CMK (cell line): Measurements from ENCODE around the gene FOXD2.
"Not testable (repeated sequence)": the region's sequence is repeated elsewhere in the genome, so short reads cannot be mapped to it uniquely, and the experiment has no call there.

Experiments
- DNase-seq: peaks from one replicate; pipeline ENCODE4 v3.0.0-alpha.2; 2010; ENCODE audit warnings: low read depth

FOXD2 gene

GRCh38 chr1:47440599-47441081 lies 2.8 kb downstream of the FOXD2 start:
- DNase-seq = no peak

DNA sequence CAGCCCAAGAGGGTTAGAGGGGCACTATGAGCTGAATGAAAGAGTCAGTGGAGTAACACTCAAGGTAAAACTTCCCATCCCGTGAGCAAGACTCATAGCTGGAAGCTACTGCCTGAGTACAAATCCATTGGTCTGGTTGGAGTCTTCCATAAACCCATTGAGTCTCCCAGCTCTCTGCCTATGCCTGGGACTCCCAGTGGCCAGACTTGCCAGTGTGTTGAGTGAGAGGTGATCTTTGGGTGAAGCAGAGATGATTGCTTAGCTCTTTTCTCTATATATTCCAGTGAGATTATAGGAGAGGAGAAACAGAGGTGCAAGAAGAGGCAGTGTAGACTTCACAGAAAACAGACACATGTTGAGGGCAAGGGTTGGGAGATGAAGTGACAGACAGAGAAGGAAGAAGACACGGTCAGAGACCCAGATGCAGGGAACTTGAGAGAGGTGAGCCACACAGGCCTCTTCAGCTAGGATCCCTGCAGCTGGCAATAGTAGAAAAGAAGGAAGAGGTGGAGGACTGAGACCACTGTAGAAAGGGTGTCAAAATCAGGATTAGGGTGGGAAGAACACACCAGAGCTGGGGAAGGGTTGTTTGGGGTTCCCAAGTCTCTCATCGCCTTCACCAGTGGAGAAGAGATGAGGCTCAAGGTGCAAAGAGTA lies 3.7 kb downstream of the FOXD2 start:
- no peak for DNase-seq

GRCh38 chr1:47442202-47442601 lies 4.4 kb downstream of the FOXD2 start:
- no peak for DNase-seq

DNA sequence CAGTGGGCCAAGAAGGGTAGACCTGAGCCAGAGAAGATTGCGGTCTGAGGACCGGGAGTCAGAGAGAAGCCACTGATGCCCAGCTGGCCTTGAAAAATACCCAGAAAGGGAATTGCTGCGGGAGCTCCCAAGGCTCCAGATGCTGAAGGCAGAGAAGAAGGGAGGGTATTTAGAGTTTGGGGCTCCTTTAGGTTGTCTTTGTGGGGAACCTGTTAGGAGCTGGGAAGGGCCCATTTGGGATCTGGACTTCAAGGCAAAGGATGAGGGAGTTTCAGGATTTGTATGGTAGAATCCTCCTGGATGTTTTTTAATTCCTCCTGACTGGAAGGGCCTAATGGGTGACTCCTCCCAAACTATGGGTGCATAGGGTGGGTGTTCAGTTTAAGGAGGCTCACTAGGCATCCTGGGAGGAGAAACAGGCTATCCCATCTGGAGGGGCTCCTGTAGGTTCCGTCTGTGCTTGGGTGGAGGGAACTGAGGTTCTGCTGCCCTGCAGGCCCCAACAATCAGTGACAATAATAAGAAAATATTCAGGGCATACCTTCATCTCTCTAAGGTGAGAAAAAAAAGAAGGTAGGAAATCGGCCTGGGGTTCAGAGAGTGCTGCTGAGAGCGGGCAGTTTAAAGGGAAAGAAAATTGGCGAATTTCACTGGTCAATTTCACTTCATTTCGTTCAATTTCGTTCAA lies 5.1 kb downstream of the FOXD2 start:
- DNase-seq = no peak

GRCh38 chr1:47443530-47444296 lies 5.9 kb downstream of the FOXD2 start:
- DNase-seq = no peak

- no peak for DNase-seq
Measured at GRCh38 chr1:47444297-47444561, 6.4 kb downstream of the FOXD2 start.

DNA sequence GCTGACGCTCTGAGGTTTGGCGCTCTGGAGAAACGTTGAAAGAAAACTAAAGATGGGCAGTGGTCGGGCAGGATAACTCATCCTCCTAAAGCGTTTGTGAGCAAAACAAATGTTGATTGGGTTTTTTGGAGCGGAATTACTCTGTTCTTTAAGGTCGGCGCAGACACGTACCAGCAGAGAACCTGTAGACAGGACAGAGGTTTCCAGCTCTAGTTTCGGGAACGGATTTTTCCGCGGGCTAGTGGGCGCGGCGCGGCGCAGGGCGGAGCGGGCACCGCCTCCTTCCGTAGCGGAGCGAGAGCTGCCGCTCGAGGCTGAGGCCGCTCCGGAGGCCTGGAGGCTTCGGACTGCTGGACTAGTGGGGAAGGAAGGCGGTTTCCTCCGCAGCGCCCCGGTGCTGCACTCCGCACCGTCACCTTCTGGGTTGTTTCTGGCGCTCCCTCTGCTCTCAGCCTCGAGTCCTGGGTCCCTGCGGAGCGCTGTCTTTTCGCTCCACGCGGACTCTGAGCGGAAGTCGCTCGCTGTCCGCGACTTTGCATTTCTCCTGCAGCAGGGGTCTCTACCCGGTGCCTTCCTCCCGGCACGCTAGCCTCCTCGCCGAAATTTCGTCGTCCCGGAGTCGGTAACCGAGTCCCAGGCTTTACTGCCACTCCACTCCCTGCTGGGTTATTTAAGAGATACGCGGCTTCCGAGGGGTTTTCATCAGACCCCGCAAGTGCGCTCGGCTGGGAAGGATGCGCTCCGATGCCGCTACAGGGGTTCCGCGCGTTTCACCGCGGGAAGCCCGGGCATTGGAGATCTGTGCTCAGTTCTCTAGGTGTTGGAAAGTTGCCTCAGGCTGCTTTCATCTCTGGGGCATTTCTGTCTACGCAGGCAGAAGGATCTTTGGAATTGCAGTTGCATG lies 7.0 kb downstream of the FOXD2 start:
- DNase-seq = no peak

DNA sequence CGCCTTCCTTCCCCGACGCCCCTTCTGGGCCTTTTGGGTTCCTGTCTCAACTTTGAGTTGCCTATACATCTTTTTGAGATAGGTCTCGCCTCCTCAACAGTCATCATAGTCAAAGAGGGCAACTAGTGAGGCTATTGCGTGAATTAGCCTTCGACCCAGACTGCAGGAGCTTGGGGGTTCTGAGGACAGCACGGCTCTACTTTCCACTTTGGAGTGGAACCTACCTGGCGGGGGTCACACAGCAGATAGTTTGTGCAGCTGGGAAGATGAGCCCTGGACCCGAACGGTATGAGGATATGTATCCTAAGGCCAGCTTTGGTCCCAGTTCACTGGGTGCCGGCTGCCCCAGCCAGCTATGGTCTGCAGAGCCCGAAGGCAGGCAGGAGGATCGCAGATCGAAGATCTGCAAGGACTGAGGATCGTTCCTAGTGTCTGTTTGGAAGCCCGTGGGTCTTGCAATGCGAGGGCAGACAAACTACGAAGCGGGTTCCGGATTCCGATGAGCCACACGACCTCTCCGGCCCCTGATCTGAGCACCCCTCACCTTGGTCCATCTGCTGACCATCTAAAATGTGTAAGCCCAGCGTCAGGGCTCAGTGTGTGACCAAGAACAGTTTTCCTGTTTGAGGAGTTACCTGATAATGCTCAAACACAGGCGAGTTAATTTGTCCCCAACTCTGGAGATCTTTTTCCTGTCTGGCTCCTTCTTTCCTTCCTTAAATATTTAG lies 8.1 kb downstream of the FOXD2 start:
- DNase-seq = no peak

DNA sequence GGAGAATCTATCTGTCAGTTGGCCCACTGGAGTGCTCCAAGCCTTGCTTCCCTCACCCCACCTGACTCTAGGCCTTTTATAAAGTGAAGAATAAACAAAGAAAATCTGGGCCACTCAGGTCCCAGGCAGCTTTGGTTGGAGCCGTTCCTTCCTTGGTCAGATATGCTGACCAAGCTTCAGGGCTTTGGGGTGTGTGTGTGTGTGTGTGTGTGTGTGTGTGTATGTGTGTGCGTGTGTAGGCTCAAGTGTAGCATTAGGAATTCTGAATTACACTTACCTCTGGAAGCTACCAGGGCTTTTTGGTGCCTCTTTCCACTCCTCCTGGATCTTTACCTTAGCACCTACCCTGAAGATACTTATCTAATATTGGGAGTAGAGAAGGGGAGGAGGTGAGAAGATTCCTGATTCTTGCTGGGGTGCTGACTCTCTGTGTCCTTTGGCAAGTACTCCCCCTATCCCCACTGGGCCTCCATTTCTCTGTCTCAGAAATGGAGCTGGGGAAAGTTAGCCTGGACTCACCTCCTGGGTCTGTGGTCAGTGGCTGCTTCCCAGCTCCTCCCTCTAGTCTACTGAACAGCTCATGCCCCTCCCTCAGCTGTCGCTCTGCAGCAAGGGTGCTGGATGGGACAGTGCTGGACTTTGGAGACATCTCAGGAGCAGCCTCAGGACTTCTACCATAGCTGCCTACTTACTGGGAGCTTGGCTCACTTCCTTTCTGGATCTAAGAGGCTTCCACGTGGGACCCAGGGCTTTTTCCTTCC lies 10.8 kb downstream of the FOXD2 start:
- DNase-seq = no peak

DNA sequence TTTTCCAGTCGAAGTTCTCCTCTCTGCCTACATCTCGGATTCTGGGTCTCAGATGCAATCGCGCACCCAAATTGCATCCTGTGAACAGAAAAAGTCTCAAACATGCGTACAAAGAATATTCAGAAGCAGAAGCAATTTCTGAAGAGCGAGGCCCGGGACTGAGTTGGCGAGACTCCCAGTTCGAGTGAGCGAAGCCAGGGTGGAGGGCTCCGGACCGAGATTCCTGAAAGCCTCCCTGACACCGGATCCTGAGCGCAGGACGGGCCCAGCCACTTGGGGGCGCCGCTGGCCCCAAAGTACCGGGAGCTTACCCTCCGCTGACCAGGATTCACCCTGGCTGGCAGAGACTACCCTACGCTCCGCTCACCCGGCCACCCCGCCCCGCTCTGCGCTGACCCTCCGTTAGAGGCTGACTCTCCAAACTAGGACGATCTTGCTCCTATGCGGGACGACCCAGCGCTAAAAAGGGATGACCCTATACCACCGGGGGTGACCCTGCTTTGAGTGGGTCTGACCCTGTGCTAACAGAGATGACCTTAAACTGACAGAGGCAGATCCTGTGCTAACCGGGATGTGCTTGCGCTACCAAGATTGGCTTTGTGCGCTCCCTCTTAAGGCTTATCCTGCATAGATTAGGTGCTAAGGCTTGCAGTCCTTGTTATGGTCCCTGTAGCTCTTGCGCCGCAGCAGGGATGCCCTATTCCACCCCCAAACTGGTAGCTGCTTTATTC lies 12.1 kb downstream of the FOXD2 start:
- no peak for DNase-seq

GRCh38 chr1:47450606-47451005 lies 12.8 kb downstream of the FOXD2 start:
- DNase-seq = no peak

GRCh38 chr1:47452426-47452825 lies 14.6 kb downstream of the FOXD2 start:
- no peak for DNase-seq

- DNase-seq = not testable (repeated sequence)
Measured at GRCh38 chr1:47453910-47454309, 16.1 kb downstream of the FOXD2 start.

- no peak for DNase-seq
Measured at GRCh38 chr1:47456250-47456649, 18.4 kb downstream of the FOXD2 start.

- DNase-seq = not testable (repeated sequence)
Measured at GRCh38 chr1:47457547-47457946, 19.7 kb downstream of the FOXD2 start.

DNA sequence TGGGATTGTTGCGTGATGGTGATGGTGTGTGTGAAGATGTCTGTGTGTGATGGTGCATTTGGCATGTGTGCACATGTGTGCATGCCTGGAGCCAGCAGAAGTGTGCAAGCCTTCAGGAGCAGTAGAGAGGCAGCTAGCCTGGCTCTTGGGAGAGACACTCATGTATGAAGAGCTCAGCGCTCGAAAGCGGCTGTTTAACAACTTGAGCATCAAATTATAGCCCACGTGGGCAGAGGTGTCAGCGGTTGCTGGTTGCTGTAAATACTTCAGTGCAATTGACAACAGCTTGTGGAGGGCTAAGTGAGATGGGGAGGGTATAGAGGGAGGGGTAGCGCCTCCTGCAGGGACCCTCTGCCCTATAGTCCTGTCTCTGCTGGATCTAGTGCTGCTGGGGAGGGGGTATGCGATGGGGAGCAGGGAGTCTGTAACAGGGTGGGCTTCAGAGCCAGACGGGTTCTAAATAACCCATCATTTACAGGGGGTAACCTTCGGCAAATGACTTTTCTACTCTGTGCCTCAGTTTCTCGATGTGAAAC lies 21.5 kb downstream of the FOXD2 start:
- no peak for DNase-seq

- no peak for DNase-seq
Measured at GRCh38 chr1:47460040-47460439, 22.2 kb downstream of the FOXD2 start.

- no peak for DNase-seq
Measured at GRCh38 chr1:47460456-47460855, 22.6 kb downstream of the FOXD2 start.

- no peak for DNase-seq
Measured at GRCh38 chr1:47465605-47466004, 27.8 kb downstream of the FOXD2 start.
